ENCODE results near the gene ZNF746. TPM values are rescaled to one million over a fixed set of nuclear protein-coding genes. Genes with fewer than 3 reads are reported as not detected.

The ZNF746 gene
- total and polyA plus RNA-seq, 9 of the 15 experiments (the other 6 are each of a cell fraction or from before 2014, with no cell fraction given) = 1.7 to 31.6 (median 13.3) TPM

GRCh38 chr7:149497467-149498261 lies at the start of gene ZNF746 (continued):
- TF ChIP-seq IRF2 (CRISPR knock-in tag; IDR thresholded peaks at IDR 0.05) = no peak
- peak in 1 of 2 experiments; percentile 78; a peak in 1 of 4 replicates for TF ChIP-seq TEAD1 (CRISPR knock-in tag; IDR thresholded peaks at IDR 0.05)
- no peak for TF ChIP-seq E2F5 (CRISPR knock-in tag; IDR thresholded peaks at IDR 0.05)
- no peak for TF ChIP-seq USF1 (CRISPR knock-in tag; IDR thresholded peaks at IDR 0.05)
- TF ChIP-seq NR3C1 (CRISPR knock-in tag; IDR thresholded peaks at IDR 0.05) = no peak; the same call in 1 of the 2 replicates
- TF ChIP-seq CEBPB (tag; IDR thresholded peaks at IDR 0.05) = no peak
- TF ChIP-seq FOXJ3 (CRISPR knock-in tag; IDR thresholded peaks at IDR 0.05) = no peak
- TF ChIP-seq TEAD2 (tag; IDR thresholded peaks at IDR 0.05) = no peak
- TF ChIP-seq HINFP (tag; conservative IDR thresholded peaks at IDR 0.05; ENCODE audit: low read depth) = no peak
- no peak for TF ChIP-seq NCOA1 (IDR thresholded peaks at IDR 0.05; ENCODE audit: low read depth)
- TF ChIP-seq ZNF224 (CRISPR knock-in tag; IDR thresholded peaks at IDR 0.05) = no peak
- no peak for TF ChIP-seq SMARCC2 (IDR thresholded peaks at IDR 0.05; ENCODE audit: low read depth)
- no peak for TF ChIP-seq HDAC3 (IDR thresholded peaks at IDR 0.05; ENCODE audit: borderline replicate concordance, partially characterized antibody)
- TF ChIP-seq TRIM28 (IDR thresholded peaks at IDR 0.05) = no peak
- TF ChIP-seq CTCF (IDR thresholded peaks at IDR 0.05 in 2 of 3, conservative IDR thresholded peaks at IDR 0.05 in 1 of 3; ENCODE audit: insufficient read depth in 2 of 3, low read depth in 1 of 3, low read length in 3 of 3) = peak; percentile 57 to 97 (median 92); a peak in 5 of 6 replicates
- 0 out of 2 replicates have a peak, but pooled peaks have one; percentile 24 for TF ChIP-seq E4F1 (CRISPR knock-in tag; IDR thresholded peaks at IDR 0.05; ENCODE audit: borderline replicate concordance)
- no peak for TF ChIP-seq RFX1 (IDR thresholded peaks at IDR 0.05)
- no peak; the same call in 1 of the 2 replicates for TF ChIP-seq ZC3H4 (CRISPR knock-in tag; IDR thresholded peaks at IDR 0.05; ENCODE audit: borderline replicate concordance)
- TF ChIP-seq GATA2 (CRISPR knock-in tag; IDR thresholded peaks at IDR 0.05) = no peak

Data from K562 (cell line).